ENCODE measurements around the gene KIF20B. TPM values are rescaled to one million over a fixed set of nuclear protein-coding genes. Genes with fewer than 3 reads are reported as not detected.

KIF20B gene
- total and polyA plus RNA-seq, 2 donors from 2014 or later: 0.67 to 7.3 TPM

DNA sequence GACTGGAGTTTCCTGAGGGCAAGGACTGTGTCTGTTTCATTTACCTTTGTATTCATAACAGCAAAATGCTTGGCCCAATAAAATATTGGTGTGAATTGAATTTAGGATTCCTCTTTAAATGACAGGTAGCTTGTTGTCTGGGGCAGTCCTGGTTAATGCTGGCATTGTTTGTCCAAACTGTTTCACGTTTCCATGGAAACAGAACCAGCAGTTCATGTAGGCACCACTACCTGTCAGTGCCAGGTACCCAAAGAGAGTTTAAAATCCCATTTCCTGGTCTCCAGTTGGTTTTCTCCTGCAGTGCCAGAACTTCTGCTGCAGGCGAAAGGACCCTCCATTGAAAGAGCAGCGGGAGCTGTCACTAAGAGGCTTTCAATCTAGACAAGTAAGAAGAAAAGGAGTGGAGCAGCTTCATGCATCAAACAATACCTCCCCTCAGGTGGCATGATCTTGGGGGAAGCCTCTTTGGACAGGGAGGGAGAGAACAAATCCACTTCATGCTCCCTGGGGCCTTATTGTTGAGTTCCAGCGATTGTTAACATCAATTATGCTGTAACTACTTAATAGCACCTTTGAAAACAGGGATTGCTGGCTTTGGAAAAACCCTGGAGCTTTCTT is 109.6 kb downstream of the KIF20B start:
- FAIRE-seq: no peak

DNA sequence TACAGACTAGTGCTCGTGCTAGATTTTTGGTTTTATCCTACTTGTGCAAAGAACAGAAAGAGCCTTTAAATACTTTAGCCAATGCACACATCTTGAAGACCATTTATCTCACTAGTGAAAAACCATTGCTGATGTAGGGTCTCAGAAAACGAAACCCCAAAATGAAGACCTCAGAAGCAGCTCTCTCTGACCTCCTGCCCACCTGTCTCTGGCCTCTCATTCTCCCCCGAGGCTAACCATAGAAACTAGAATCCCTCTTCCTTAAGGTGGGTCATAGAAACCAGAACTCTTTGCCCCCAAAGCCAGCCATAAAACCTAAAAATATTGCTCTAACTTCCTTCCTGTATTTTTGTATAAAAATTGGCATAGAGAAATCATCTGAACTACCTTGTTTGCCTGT is 112.2 kb downstream of the KIF20B start:
- intact Hi-C loops (cut with DNase I): no loop called here
- Histone ChIP-seq H3K4me1 (ENCODE audit: control insufficient read depth in 2 of 3, insufficient read depth in 2 of 3, low read depth in 1 of 3, low read length in 3 of 3) (no peaks in the 10 kb centered on the region), H3K4me3 (ENCODE audit: low read length in 3 of 3) (no peak overlapping the region), H3K27ac (ENCODE audit: low read depth in 2 of 2, low read length in 2 of 2) (no peak overlapping the region), H3K9me3 (ENCODE audit: control insufficient read depth in 2 of 3, insufficient read depth in 1 of 3, low read length in 3 of 3) (no peaks in the 10 kb centered on the region), H3K27me3 (ENCODE audit: control insufficient read depth, insufficient read depth, low read length) (no peaks in the 10 kb centered on the region), H3K36me3 (ENCODE audit: control insufficient read depth in 2 of 3, insufficient read depth in 3 of 3, low read length in 3 of 3) (no peaks in the 10 kb centered on the region), H3K9ac (ENCODE audit: low read length in 3 of 3) (no peak overlapping the region)
- FAIRE-seq (no peak), DNase-seq (no peak)
- TF ChIP-seq, protein P1, sequence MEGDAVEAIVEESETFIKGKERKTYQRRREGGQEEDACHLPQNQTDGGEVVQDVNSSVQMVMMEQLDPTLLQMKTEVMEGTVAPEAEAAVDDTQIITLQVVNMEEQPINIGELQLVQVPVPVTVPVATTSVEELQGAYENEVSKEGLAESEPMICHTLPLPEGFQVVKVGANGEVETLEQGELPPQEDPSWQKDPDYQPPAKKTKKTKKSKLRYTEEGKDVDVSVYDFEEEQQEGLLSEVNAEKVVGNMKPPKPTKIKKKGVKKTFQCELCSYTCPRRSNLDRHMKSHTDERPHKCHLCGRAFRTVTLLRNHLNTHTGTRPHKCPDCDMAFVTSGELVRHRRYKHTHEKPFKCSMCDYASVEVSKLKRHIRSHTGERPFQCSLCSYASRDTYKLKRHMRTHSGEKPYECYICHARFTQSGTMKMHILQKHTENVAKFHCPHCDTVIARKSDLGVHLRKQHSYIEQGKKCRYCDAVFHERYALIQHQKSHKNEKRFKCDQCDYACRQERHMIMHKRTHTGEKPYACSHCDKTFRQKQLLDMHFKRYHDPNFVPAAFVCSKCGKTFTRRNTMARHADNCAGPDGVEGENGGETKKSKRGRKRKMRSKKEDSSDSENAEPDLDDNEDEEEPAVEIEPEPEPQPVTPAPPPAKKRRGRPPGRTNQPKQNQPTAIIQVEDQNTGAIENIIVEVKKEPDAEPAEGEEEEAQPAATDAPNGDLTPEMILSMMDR (IDR thresholded peaks at IDR 0.05; ENCODE audit: borderline replicate concordance, extremely low read depth, insufficient read depth): no peak

More for the DNA sequence above, 109.6 kb downstream of the KIF20B start:
- no peaks in the 10 kb centered on the region for H3K27me3 ChIP-seq (ENCODE audit: control insufficient read depth, insufficient read depth, low read length)
- H3K4me3 ChIP-seq (ENCODE audit: low read length in 3 of 3): no peak overlapping the region
- intact Hi-C loops (cut with DNase I): no loop called here
- H3K4me1 ChIP-seq (ENCODE audit: control insufficient read depth in 2 of 3, insufficient read depth in 2 of 3, low read depth in 1 of 3, low read length in 3 of 3): no peaks in the 10 kb centered on the region
- H3K36me3 ChIP-seq (ENCODE audit: control insufficient read depth in 2 of 3, insufficient read depth in 3 of 3, low read length in 3 of 3): no peaks in the 10 kb centered on the region
- no peak for DNase-seq
- H3K27ac ChIP-seq (ENCODE audit: low read depth in 2 of 2, low read length in 2 of 2): no peak overlapping the region
- no peak overlapping the region for H3K9ac ChIP-seq (ENCODE audit: low read length in 3 of 3)
- H3K9me3 ChIP-seq (ENCODE audit: control insufficient read depth in 2 of 3, insufficient read depth in 1 of 3, low read length in 3 of 3): no peaks in the 10 kb centered on the region
- TF ChIP-seq, protein P1 (IDR thresholded peaks at IDR 0.05; ENCODE audit: borderline replicate concordance, extremely low read depth, insufficient read depth): no peak

DNA sequence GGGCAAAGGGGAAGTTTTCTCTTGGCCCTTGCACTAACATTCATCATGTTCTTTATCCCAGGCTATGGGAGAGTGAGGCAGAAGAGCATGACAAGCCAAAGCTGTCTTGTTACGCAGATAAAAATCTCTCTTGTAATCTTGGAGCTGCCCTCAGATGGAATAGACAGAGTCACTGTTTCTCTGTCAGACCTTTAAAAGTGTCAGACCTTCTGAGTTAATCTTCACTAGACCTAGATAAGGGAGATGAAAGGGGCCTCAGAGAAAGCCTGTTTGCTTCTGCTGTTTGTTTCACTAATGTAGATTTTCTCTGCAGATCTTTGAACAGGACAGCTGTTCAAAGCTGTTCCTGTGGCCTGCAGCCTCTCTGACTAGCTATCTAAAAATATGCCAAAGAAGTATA is 112.9 kb downstream of the KIF20B start:
- FAIRE-seq (no peak), DNase-seq (no peak)
- TF ChIP-seq, protein P1 (IDR thresholded peaks at IDR 0.05; ENCODE audit: borderline replicate concordance, extremely low read depth, insufficient read depth): no peak

More for the DNA sequence above, 112.9 kb downstream of the KIF20B start:
- Histone ChIP-seq H3K27ac (ENCODE audit: low read depth in 2 of 2, low read length in 2 of 2) (no peak overlapping the region), H3K9me3 (ENCODE audit: control insufficient read depth in 2 of 3, insufficient read depth in 1 of 3, low read length in 3 of 3) (no peaks in the 10 kb centered on the region), H3K27me3 (ENCODE audit: control insufficient read depth, insufficient read depth, low read length) (no peaks in the 10 kb centered on the region), H3K36me3 (ENCODE audit: control insufficient read depth in 2 of 3, insufficient read depth in 3 of 3, low read length in 3 of 3) (no peaks in the 10 kb centered on the region), H3K4me1 (ENCODE audit: control insufficient read depth in 2 of 3, insufficient read depth in 2 of 3, low read depth in 1 of 3, low read length in 3 of 3) (no peaks in the 10 kb centered on the region), H3K9ac (ENCODE audit: low read length in 3 of 3) (no peak overlapping the region), H3K4me3 (ENCODE audit: low read length in 3 of 3) (no peak overlapping the region)
- intact Hi-C loops (cut with DNase I): no loop called here
